Stimulated activated CD8-positive, alpha-beta memory T cell treated with anti-CD3 and anti-CD28 coated beads, Interleukin-4, amount 100 ng/mL, for 24 hours (primary cell): ENCODE measurements around the gene TNFRSF1A.

Experiments
- DNase-seq: peaks from one replicate; pipeline ENCODE4 v3.0.0-alpha.2; 2020; ENCODE audit warnings: low read depth

Gene TNFRSF1A

DNA sequence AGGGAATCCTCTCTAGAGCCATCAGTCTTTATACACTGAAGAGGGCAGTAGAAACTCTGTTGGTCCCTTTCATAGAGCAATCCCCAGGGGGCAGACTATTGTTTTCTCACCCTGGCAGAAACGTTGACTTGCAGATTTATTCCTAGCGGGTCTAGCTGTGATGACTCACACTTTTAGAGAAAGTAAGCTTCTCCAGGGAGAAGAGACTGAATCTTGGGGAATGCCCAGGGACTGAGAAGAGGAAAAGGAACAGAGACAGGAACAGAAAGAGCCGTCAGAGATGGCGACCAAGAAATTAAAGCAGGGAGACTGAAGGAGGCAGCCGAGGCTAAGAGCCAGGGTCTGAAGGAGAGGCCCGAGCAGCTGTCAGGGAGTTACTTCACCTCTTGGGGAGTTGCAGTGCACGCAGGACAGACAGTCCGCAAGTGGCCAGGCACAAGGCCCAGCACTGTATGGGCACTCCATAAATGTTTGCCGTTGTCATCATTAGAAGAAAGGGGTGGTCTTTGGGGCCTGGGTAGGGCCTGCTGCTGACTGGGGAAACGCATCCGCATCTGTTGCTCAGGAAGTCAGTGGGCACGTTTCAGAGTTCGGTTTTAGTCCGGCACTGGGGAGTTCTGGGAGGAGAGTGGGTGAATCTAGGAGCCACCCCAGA lies 18.4 kb downstream of the TNFRSF1A start:
- no peak for DNase-seq

DNA sequence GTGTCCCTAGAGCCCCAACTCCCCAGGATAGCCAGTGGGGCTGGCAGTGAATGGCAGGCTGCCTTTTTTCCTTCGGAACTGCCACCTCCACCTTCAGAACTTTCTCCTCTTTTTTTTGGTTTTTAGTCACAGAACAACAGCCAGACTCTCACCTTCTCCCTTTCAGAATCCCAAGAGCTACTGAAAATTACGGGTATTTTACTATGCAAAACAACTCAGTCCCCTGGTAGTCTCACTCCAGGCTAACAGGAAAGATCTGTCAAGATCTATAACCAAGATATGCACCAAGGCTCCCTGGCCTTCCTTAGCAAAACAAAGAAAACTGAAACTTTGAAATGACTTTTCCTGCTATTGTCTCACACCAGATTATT lies 18.9 kb downstream of the TNFRSF1A start:
- no peak for DNase-seq

DNA sequence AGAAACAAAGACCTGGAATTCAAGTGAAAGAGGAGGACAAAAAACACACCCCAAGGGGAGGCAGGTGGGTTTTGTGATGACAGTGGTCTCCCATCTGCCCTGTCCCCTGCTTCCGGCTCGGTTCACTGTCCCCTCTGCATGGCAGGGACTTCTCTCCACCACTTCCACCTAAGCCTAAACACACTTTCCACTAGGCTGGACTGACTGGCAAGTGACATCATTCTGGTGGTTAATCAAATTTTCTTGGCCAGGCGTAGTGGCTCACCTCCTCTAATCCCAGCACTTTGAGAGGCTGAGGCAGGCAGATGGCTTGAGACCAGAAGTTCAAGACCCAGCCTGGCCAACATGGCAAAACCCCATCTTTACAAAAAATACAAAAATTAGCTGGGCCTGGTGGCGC lies 19.5 kb downstream of the TNFRSF1A start:
- DNase-seq: no peak

DNA sequence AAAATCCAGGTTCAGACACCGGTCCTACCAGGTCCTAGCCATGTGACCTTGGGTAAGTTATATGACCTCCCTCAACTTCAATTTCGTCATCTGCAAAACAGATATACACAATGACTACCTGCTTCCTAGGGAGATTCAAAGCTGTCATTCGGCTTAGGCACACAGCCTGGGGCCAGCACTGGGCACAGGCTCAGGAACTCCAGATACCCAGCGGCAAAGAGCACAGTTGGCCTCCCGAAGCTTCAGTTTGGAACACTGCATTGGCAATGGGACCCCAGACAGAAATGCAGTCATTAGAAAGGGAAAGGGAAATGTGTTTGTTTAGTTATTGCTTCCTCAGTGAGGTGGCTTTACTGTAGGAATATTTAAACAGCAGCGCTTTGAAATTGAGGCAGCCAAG lies 20.0 kb downstream of the TNFRSF1A start:
- no peak for DNase-seq

DNA sequence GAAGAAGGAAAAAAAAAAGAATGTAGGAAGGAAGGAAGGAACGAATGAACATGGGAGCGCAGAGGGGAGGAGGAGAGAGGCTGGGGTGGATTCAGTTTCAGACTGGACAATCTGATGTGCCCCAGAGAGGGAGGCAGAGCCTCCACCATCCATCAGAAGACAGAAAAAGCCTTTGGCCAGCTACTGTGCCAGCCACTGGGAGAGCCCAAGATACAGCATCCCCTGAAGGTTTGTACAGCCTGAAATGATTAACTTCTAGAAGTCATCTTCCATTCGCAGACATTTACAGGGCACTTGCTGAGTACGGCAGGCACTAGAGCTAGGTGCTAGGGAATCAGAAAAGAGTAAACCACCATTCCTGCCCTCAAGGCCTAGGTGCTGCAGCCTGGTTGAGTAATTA lies 22.4 kb downstream of the TNFRSF1A start:
- no peak for DNase-seq

DNA sequence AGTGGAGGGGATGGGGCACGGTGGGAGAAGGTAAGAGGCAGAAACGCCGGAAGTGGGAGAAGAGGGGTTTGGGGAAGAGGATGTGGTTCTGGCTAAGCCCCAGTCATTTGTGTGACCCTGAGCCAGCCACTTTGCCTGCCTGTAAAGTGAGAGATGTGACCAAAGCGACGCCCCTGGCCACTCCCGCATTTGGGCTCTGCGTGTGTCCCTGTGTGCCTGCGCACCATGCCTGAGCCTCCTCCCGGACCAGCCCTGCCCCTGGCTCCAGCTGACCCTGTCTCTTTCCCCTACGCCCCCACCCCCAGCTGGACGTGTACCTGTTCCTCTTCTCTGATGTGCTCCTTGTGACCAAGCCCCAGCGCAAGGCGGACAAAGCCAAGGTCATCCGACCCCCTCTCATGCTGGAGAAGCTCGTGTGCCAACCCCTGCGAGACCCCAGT lies 23.4 kb downstream of the TNFRSF1A start:
- DNase-seq: no peak

DNA sequence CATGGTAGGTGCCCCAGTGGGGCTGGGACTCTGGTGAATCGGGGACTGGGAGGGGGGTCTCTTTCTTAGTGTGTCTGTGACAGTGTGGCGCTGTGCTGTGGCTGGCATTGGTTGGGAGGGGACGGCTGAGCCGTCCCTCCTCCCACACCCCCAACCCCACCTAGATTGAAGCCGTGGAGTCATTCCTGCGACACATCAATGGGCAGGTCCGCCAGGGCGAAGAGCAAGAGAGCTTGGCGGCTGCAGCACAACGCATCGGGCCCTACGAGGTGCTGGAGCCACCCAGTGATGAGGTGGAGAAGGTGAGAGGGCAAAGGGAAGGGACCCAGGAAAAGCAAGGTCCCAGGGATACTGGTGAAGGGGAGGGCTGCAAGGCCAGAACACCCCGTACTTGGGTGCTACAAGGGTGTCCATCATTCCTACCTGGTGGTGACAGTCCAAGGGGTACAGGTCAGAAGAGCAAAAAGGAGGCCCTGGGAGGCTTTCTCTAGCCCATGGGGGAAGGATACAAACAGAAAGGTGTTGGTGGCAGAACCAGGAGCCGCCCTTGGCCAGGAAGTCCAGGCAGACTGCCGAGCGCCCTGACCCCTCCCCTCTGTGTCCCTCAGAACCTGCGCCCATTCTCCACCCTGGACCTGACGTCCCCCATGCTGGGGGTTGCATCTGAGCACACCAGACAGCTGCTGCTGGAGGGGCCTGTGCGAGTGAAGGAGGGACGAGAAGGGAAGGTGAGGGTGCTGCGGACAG lies 24.0 kb downstream of the TNFRSF1A start:
- DNase-seq: no peak

DNA sequence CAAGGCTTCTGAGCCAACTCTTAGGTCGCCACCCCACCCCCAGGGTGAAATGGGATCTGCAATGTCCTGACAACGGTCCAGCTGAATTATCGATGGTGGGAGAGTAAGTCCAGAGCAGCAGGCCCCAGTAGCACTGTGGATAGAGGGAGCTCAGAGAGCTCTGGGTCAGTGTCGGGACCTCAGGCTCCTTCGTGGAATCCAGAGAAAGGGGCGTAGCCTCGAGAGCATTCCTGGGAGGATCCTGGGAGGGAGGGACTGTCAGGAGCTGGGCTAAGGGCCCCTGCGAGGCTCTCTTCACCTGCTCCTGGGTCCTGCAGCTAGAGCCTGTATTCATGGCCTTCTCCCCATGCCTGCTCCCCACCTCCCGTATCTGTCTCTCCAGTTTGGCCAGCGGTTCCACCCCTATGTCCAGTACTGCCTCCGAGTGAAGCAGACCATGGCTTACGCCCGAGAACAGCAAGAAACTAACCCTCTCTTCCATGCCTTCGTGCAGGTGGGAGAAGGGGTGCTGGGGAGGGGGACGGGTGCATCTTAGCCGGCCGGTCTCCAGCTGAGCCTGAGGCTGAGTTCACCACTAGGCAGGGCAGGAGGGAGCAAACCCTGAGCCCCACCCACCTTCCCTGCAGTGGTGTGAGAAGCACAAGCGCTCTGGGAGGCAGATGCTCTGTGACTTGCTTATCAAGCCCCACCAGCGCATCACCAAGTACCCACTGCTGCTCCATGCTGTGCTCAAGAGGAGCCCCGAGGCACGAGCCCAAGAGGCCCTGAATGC lies 24.8 kb downstream of the TNFRSF1A start:
- no peak for DNase-seq

DNA sequence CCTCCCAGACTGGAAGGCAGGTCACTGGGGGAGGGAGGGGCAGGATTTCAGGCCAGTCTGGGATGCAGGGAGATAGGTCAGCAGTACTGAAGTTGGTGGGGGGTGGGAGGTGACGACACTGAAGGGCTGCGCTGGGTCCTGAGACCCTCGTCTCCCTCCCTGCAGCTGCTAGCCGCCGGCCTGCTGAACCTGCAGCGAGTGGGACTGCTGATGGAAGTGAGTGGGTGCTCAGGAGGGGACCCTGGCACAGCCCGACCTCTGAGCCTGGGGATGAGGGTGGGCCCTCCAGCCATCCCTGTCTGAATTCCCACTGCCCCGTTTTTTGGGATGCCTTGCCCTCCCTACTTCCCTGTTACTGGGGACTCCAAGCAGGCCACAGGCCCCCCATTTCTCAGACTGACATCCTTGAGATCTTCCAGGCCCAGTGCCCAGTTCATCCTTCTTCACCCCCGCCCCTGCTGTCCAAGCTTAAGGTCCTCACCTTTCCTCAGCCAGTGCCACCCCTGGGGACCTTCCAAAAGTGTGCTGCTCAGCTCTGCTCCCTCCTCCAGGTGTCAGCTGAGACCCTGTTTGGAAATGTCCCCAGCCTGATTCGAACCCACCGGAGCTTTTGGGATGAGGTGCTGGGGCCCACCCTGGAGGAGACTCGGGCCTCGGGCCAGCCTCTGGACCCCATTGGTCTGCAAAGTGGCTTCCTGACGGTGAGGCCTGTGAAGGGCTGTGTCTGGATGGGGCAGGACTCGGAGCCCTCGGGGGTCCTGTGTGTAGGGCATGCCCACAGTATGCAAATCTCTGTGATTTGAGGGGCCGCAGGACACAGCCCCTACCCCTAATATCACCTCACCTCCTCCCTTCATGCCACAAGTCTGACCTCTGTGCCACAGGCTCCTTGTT lies 25.9 kb downstream of the TNFRSF1A start:
- no peak for DNase-seq

DNA sequence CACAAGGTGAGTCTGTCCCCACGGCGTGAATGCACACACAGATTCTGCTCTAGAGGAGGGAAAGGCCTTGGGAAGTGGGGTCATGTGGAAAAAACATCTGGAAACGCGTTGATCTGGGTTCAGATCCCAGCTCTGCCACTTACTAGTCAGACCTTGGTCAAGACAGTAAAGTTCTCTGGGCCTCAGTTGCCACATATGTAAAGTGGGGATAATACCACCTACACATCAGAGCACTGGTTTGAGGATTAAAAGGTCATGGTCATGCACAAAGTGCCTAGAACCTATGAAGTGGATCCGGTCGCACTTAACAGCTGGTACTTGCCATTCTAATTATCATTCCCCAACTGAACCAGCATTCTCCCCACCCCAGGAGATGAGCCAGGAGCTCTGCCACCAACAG lies 26.7 kb downstream of the TNFRSF1A start:
- DNase-seq: no peak

DNA sequence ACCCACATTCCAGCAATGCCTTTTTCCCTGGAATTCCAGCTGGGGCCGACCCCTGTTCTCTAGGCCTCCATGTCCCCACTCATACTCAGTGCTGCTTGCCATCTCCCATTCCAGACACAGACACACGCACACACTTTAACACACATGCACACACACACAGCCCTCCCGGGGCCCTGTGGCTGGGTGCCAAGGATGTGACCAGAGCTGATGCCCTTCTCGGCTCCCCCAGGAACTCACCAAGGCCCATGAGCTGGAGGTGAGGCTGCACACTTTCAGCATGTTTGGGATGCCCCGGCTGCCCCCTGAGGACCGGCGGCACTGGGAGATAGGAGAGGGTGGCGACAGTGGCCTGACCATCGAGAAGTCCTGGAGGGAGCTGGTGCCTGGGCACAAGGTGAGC lies 27.1 kb downstream of the TNFRSF1A start:
- DNase-seq: no peak

DNA sequence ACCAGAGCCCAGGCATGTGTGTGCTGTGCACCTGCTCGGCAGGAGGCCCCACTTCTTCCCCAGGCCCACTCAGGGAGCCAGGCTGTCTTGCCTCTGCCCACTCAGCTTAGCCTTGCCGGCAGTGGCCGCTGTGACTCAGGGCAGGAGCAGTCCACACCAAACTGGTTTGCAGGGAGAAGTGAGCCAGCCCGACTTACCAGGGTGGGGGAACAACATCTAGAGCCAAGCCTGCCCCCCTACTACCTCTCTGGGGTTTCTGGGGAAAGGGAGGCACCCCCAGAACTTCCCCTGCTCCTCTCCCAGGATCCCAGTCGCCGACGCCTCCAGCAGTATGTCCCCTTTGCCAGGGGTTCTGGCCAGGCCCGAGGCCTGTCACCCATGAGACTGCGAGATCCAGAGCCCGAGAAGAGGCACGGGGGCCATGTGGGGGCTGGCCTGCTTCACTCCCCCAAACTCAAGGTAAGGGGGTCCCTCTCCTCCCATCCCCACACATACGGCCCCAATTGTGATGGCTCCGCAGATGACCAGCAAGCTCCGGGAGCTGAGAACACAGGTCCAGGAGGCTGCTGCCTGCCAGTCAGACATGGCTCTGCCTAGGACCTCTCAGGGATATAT lies 28.4 kb downstream of the TNFRSF1A start:
- DNase-seq: no peak

DNA sequence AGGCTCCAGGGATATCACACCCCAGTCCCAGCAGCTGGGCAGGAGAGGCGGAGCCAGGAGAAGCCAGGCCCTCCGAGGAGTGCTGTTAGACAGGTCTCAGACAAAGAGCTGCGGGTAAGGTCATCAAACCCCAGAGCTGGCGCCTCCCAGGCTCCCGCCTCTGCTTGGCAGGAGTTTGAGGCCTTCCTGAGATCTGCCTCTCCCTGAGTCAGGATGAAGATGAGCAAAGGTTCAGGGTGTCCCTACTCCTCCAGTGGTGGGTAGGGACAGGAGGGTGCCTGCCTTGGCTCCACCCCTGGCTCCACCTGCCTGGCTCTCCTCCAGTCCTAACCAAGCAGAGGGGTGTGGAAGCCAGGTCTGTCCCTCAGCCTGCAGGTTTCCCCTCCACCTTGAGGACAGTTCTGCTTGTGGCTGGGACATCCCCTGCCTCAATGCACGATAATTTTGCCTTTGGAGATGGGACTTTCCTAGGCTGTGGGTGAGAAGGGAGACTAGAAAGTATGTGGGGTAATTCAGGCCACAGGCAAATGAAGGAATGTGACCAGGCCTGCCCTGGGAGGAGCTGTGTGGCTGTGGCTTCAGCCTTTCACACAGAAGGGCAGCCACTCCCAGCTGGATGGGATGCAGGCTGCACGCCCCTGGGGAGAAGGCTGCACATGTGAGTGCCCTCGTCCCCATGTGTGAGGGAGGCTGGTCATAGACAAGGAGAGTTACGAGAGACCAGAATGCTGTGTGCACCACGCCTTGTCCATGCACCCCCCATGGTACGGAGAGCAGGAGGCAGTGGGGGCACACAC lies 29.1 kb downstream of the TNFRSF1A start:
- no peak for DNase-seq

DNA sequence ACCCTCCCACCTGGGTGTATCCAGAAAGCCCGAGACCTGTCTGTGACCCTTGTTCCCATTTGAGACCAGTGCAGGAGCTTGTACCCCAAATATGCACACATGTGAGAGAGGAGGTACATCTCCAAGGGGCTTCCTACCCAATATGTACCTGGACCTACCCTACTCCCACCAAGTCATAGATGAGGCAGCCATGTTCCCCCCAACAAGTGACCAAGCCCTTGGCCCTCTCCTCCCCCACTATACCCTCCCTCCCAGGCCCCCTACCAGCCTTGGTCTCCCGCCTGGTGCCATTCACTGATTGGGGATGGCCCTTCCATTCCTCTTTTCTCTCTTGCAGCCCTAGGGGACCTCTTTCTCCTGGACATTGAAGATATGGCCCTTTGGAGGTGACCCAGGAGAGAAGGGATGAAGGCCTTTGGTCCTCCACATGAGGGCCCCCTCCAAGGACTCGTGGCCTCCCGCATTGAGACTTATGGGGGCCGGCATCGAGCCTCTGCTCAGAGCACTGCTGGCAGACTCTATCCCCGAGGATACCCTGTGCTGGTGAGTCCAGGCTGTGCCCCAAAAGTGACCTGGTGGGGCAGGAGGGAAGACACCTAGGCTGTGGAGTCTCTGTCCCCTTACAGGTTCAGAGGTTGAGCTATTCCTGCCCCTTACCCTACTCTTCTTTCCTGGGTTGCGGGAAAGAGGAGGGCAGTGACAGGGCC lies 29.9 kb downstream of the TNFRSF1A start:
- no peak for DNase-seq

DNA sequence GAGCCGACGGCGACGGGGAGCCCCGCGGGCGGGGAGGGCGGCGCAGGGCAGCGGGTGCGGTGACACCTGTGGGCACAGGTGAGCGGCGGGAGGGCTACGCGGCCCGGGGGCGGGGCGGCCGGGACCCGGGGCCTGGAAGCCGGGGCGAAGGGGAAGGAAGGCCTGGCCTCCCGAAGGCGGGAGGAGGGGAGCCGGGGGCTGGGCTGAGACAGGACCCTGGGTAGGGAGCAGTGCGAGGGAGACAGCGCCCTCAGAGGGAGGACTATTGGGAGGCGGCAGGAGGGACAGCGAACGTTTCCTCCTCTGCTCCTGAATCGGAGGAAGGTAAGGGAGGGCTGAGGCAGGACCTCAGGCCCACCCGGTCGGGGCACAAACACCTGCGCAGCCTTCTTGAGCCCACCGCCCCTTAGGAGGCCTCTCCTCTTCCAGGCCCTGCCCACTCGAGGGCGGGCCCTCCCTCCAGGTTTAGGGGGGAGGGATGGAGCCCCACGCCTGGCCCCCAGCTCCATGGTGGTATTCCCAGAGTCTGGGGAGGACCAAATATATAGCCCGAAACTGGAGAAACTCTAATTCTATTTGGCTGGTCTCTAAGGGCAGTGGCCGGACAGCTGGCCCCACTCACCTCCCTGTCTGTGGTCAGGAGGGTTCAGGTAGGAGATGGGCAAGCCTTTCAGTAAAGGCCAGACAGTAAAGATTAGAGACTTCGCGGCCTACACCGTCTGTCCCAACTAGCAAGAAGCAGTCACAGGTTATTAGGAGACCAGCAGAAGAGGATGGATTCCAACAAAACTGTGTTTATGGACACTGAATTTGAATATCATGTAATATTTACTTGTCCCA lies 30.9 kb downstream of the TNFRSF1A start:
- DNase-seq: no peak

DNA sequence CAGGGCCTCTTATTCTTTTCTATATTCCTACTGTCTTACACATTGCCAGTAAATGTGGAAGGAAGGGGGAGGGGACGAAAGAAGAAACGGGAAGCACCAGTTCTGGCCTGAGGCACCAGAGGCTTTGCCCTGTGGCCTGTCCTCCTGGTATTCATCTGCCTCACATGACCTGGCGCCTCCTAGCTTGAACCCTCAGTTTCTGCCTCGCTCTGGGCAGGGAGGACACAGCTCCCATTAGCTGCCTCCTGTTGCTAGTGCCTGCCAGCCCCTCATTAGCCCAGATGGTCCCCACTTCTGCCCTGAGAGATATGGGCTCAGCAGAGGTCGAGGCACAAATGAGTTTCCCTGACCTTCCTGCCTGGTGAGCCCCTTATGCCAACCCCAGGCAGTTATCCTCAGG lies 34.3 kb downstream of the TNFRSF1A start:
- DNase-seq: no peak

DNA sequence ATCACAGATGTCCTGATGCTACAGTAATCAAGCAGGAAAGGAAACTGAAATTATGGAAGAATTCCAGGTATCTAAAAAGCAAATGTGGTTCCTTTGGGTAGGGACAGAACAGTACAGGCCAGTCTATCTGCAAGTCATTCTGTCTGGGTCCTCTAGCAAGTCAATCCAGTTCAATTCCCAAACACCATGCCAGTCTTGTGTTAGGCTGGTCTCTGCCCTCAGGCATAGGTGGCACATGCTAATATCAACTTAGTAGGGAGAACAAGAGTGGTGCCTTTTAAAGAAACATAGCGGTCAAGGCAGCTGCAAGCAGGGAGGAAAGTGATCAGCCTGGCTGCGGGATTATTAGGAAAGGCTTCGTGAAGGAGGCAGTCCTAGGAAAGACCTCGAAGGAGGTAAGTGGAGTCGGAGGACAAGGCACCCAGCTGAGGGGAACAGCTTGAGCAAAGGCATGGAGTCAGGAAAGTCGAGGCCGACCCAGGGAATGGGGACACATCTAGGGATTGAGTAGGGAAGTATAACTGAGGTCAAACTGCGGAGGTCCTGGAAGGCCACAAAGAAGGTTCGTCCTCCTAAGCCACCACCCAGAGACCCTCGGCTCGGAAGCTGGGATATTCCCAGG lies 35.2 kb downstream of the TNFRSF1A start:
- DNase-seq: no peak

DNA sequence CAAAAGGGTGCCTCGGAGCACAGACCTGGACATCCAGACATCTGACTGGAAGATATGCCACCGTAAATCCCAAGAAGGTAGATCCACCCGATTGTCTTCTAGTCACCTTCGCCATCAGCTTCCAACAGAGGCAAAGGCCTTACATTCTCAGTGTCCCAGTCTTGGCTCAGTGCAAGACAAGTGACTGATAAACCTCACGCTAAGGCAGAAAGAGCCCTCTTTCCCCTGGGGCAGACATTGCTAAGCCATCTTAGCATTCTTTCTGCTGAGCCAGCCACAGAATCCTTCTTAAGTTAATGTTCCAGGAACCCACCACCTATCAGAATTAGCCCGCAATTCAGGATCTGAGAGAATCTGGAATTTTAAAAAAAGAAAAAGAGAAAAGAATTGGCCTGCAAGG lies 35.7 kb downstream of the TNFRSF1A start:
- DNase-seq: no peak

DNA sequence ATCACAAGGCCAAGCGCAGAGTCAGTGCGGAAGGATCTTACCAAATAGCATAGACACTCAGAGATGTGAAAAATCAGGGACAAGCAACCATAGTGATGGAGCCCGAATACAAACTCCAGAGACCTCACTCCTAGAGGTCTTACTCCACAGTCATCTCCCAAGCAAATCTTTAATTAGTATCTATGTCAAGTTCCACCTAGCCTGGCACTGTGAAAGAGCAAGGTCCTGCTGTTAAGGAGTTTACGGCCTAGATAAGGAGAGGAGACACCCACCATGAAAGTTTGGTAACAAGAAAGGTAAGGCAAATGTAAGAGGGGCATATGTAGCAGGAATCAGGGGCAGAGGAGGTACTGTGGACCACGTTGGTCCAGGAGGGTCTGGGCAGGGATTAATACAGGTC lies 38.8 kb downstream of the TNFRSF1A start:
- no peak for DNase-seq
